Stomach (tissue), 19 donors: ENCODE data around the gene AMOTL2. TPM values are rescaled to one million over a fixed set of nuclear protein-coding genes. Genes with fewer than 3 reads are reported as not detected.

Experiments used
- DNase-seq, 2 donors: peaks; one replicate each; pipeline versions ENCODE4 v3.0.0 to v3.0.0-alpha.2; 2013 to 2019
- H3K27ac ChIP-seq, 5 donors: fragments of 200-600 bp in 4 of 5; sonication (generic) in 4 of 5; one replicate each; pipeline ENCODE4 v1.5.1; 2013 to 2019; ENCODE audit warnings: mild to moderate bottlenecking in 1 of 5, moderate library complexity in 1 of 5
- H3K27me3 ChIP-seq, 3 donors: fragments of 200-600 bp; sonication (generic); one replicate each; pipeline ENCODE4 v1.5.1; 2017 to 2019; ENCODE audit warnings: mixed run types in 1 of 3
- H3K36me3 ChIP-seq, 4 donors: fragments of 200-600 bp; sonication (generic); 1 replicate in 3 of 4; 2 replicates in 1 of 4; pipeline ENCODE4 v1.5.1; 2016 to 2019
- H3K4me1 ChIP-seq, 4 donors: fragments of 200-600 bp; sonication (generic); one replicate each; pipeline ENCODE4 v1.5.1; 2016 to 2019
- H3K4me3 ChIP-seq, 4 donors: fragments of 200-600 bp; sonication (generic) in 3 of 4; one replicate each; pipeline ENCODE4 v1.5.1; 2016 to 2019; ENCODE audit warnings: mild to moderate bottlenecking in 1 of 4
- H3K9me3 ChIP-seq, 4 donors: fragments of 200-600 bp; sonication (generic); one replicate each; pipeline ENCODE4 v1.5.1; 2016 to 2019
- EP300 ChIP-seq: sonication (generic); formaldehyde crosslinking; IDR thresholded peaks from one replicate; pipeline ENCODE4 v1.6.1; 2017; ENCODE audit warnings: antibody characterized with exemption
- POLR2A ChIP-seq, 4 donors: fragments of 450-650 bp; IDR thresholded peaks; one replicate each; pipeline ENCODE4 v1.6.1; 2016; ENCODE audit warnings: antibody characterized with exemption in 4 of 4, control low read depth in 2 of 4, mild to moderate bottlenecking in 1 of 4, moderate library complexity in 1 of 4
- POLR2AphosphoS5 ChIP-seq, 3 donors: sonication (generic); formaldehyde crosslinking; IDR thresholded peaks; one replicate each; pipeline ENCODE4 v1.6.1; 2016; ENCODE audit warnings: antibody characterized with exemption in 3 of 3
- WGBS, 5 donors: extraction: QIAGEN DNeasy Blood & Tissue Kit in 3 of 5; methylation state at CpG; one replicate each; pipeline versions ENCODE4 v1.1.5 to v1.1.7; 2013 to 2018; 5-methylcytosine and 5-hydroxymethylcytosine counted together
- intact Hi-C: fragments of 100-400 bp; cut with DNase I; formaldehyde crosslinking; loops from one replicate; pipeline ENCODE4 v1.15.1; 2023; ENCODE audit warnings: low total_unique reads
- long read RNA-seq, 10 donors: transcript quantifications; one replicate each; lab custom pipeline, GENCODE V29; 2026
- polyA plus RNA-seq, 3 donors: library from polyadenylated mRNA; stranded (reverse); fragments of 200-250 nt; gene quantifications; one replicate each; pipeline ENCODE4 v1.2.3, GENCODE V29; 2013
- total RNA-seq, 5 donors: library from RNA; depleted of rRNA; stranded (reverse); fragments of >200 nt; gene quantifications; one replicate each; pipeline versions ENCODE4 v1.1.0 to v1.2.3, GENCODE V29; 2014 to 2016
- TF ChIP-seq, protein P1 (sequence below), 7 experiments: fragments of 450-650 bp in 4 of 7; fragments of 200-600 bp in 3 of 7; sonication (generic) in 3 of 7; IDR thresholded peaks; one replicate each; pipeline ENCODE4 v1.5.1; 2016 to 2019; ENCODE audit warnings: antibody characterized with exemption in 7 of 7, control low read depth in 2 of 7, mild to moderate bottlenecking in 1 of 7
- donor health status: healthy with polysubstance abuse.
- donor health status: Bipolar disorder and iron deficiency.
- donor health status: healthy.

Gene AMOTL2
- total RNA-seq (100 to 1,000 TPM in 1 of 5 donors, 10 to 100 TPM in 4; 29.3 to 782 (median 54.9) TPM), polyA plus RNA-seq (10 to 100 TPM; 10.6 to 16.6 (median 13.8) TPM)
- long read RNA-seq, donor 1, full-length matches to known transcripts: 2 of 2 reads
- long read RNA-seq, donor 1, partial matches to known transcripts: 0 of 2 reads
- long read RNA-seq, donor 1, other reads (novel, unspliced or antisense): 0 of 2 reads
- long read RNA-seq, donor 2, full-length matches to known transcripts: 3 of 3 reads
- long read RNA-seq, donor 2, partial matches to known transcripts: 0 of 3 reads
- long read RNA-seq, donor 2, other reads (novel, unspliced or antisense): 0 of 3 reads
- long read RNA-seq, donor 3: 0 reads
- long read RNA-seq, donor 4: 0 reads
- long read RNA-seq, donor 5, full-length matches to known transcripts: 4 of 13 reads
- long read RNA-seq, donor 5, partial matches to known transcripts: 9 of 13 reads
- long read RNA-seq, donor 5, other reads (novel, unspliced or antisense): 0 of 13 reads
- long read RNA-seq, donor 6: 0 reads
- long read RNA-seq, donor 7, full-length matches to known transcripts: 1 of 7 reads
- long read RNA-seq, donor 7, partial matches to known transcripts: 6 of 7 reads
- long read RNA-seq, donor 7, other reads (novel, unspliced or antisense): 0 of 7 reads
- long read RNA-seq, donor 8, full-length matches to known transcripts: 1 of 1 reads
- long read RNA-seq, donor 8, partial matches to known transcripts: 0 of 1 reads
- long read RNA-seq, donor 8, other reads (novel, unspliced or antisense): 0 of 1 reads
- long read RNA-seq, donor 9: 0 reads
- long read RNA-seq, donor 10: 0 reads

DNA sequence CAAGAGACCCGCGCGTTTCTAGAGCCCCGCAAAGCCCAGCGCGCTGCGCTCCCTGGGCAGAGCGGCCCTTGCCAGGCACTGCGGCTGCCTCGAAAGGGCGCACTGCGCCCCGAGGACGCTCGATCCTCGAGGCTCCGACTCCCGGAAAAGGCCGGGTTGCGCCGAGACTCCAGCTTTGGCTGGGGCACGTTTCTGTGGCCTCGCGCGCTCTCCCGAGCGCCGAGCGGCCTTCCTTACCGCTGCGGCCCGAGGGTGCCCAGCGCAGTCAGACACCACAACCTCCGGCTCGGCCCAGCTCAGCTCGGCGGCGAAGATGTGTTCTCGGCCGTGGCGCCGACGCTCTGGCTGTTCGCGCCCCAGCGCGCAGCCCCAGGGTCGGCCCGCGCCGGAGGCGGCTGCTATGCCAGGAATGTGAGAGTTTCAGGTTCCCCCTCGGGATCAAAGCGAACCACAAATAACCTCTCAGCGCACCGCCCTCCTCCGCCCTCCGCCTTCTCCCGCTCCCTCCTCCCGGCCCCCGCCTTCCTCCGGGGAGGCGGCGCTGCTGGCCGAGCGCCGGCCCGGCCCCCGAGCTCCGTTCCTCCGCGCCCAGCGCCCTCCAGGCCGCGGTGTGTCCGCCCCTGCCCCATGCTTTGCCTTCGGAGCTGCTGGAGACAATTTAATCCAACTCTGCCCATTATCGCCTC is at the start of gene AMOTL2:
Gene AMOTL2, minus strand, starts transcription at position 343 of the 686 bp plus-strand sequence. CDS start 3,014 bp downstream, outside the sequence.
- DNase-seq: peak; percentile 89 to 97
- H3K27ac ChIP-seq: peak within 1 kb of the TSS; percentile 93 to 100 (median 98)
- peak within 1 kb of the TSS; percentile 57 to 85 (median 61) for H3K4me3 ChIP-seq
- WGBS, 5 donors: 0 to 1% (median 0%) methylated on average over 38 to 78 of the region's 78 CpGs
- peaks cover 22 to 23% (median 23%) of the 10 kb centered on the region in 4 donors for H3K36me3 ChIP-seq
- intact Hi-C loops: loop anchor here (10.0 kb wide), 1 partner anchor 101 kb away; no protein-coding TSS in a partner anchor
- H3K27me3 ChIP-seq: peaks cover 0 to 27% (median 0%) of the 10 kb centered on the region in 3 donors
- no peaks in the 10 kb centered on the region for H3K9me3 ChIP-seq
- TF ChIP-seq POLR2A (IDR thresholded peaks at IDR 0.05): peak in 2 of 4 donors; percentile 69 to 83
- TF ChIP-seq, protein P1, sequence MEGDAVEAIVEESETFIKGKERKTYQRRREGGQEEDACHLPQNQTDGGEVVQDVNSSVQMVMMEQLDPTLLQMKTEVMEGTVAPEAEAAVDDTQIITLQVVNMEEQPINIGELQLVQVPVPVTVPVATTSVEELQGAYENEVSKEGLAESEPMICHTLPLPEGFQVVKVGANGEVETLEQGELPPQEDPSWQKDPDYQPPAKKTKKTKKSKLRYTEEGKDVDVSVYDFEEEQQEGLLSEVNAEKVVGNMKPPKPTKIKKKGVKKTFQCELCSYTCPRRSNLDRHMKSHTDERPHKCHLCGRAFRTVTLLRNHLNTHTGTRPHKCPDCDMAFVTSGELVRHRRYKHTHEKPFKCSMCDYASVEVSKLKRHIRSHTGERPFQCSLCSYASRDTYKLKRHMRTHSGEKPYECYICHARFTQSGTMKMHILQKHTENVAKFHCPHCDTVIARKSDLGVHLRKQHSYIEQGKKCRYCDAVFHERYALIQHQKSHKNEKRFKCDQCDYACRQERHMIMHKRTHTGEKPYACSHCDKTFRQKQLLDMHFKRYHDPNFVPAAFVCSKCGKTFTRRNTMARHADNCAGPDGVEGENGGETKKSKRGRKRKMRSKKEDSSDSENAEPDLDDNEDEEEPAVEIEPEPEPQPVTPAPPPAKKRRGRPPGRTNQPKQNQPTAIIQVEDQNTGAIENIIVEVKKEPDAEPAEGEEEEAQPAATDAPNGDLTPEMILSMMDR (IDR thresholded peaks at IDR 0.05): no peak
- no peak for TF ChIP-seq EP300
- peak; percentile 56 to 97 (median 96) for TF ChIP-seq POLR2AphosphoS5 (IDR thresholded peaks at IDR 0.05)
- H3K4me1 ChIP-seq: peaks cover 48 to 68% (median 61%) of the 10 kb centered on the region in 4 donors

- WGBS, 5 donors: 38 to 85% (median 64%) methylated on average over 1 to 2 of the region's 2 CpGs
- intact Hi-C loops: no loop called here
- Histone ChIP-seq H3K4me3 (no peak overlapping the region), H3K27me3 (no peaks in the 10 kb centered on the region), H3K27ac (no peak overlapping the region), H3K4me1 (no peaks in the 10 kb centered on the region), H3K36me3 (no peaks in the 10 kb centered on the region), H3K9me3 (no peaks in the 10 kb centered on the region)
- TF ChIP-seq EP300: no peak
- no peak for TF ChIP-seq POLR2A (IDR thresholded peaks at IDR 0.05)
- TF ChIP-seq, protein P1 (IDR thresholded peaks at IDR 0.05): no peak
- no peak for TF ChIP-seq POLR2AphosphoS5 (IDR thresholded peaks at IDR 0.05)
- peak in 1 of 2 donors; percentile 36 for DNase-seq
Measured at GRCh38 chr3:134423153-134423552, 48.9 kb upstream of the AMOTL2 start.

DNA sequence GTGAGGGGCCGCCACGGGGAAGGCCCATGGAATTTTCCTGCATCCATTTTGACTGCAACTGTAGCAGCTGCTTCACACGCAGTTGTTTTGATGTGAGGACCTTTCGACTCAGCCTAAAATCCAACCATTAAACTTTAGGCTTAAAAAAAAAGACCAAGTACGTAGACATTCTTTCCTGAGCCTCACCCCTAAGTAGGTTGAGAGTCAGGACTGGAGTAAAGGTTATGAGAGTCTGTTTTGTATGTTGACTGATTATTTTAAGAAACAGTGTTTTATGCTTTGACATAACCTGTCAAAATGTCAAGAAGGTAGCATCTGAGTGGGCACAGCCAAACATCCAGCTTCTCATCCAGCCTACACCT is 45.7 kb upstream of the AMOTL2 start:
- WGBS, 5 donors: 54 to 76% (median 60%) methylated on average over 5 of the region's 5 CpGs
- H3K9me3 ChIP-seq: no peaks in the 10 kb centered on the region
- no peaks in the 10 kb centered on the region for H3K4me1 ChIP-seq
- intact Hi-C loops: no loop called here
- H3K36me3 ChIP-seq: no peaks in the 10 kb centered on the region
- H3K27ac ChIP-seq: no peak overlapping the region
- DNase-seq: peak in 1 of 2 donors; percentile 33
- TF ChIP-seq POLR2A (IDR thresholded peaks at IDR 0.05): no peak
- no peak for TF ChIP-seq POLR2AphosphoS5 (IDR thresholded peaks at IDR 0.05)
- TF ChIP-seq, protein P1 (IDR thresholded peaks at IDR 0.05): no peak
- no peak for TF ChIP-seq EP300
- H3K27me3 ChIP-seq: no peaks in the 10 kb centered on the region
- no peak overlapping the region for H3K4me3 ChIP-seq
